Effector memory CD8-positive, alpha-beta T cell (primary cell): ENCODE results near the gene GAD1.
A peak's percentile ranks its signal among the peaks of the same experiment; 100 is the strongest.

Experiments used
- ATAC-seq: fragments of 150-1000 bp; cut with Tn5 transposase; replicated peaks from 2 replicates; pipeline ENCODE4 v1.10.0; 2021; ENCODE audit warnings: mild to moderate bottlenecking, moderate library complexity
- DNase-seq, 3 experiments: peaks; one replicate each; pipeline ENCODE4 v3.0.0; 2021
- H3K27ac Mint-ChIP-seq, 2 donors: one replicate each; pipeline ENCODE4 v1.8.0; 2022; ENCODE audit warnings: mild to moderate bottlenecking in 2 of 2, mixed read lengths in 2 of 2, moderate library complexity in 2 of 2
- H3K27me3 Mint-ChIP-seq, 2 donors: one replicate each; pipeline ENCODE4 v1.8.0; 2022; ENCODE audit warnings: mixed read lengths in 2 of 2
- H3K36me3 Mint-ChIP-seq: one replicate; pipeline ENCODE4 v1.8.0; 2022; ENCODE audit warnings: mild to moderate bottlenecking, moderate library complexity, mixed read lengths; ENCODE audit not compliant: insufficient read depth
- H3K4me1 Mint-ChIP-seq, 2 donors: one replicate each; pipeline ENCODE4 v1.8.0; 2022; ENCODE audit warnings: low read depth in 2 of 2, mixed read lengths in 2 of 2
- H3K4me3 Mint-ChIP-seq, 2 donors: one replicate each; pipeline ENCODE4 v1.8.0; 2022; ENCODE audit warnings: mild to moderate bottlenecking in 2 of 2, mixed read lengths in 2 of 2, moderate library complexity in 2 of 2
- H3K9me3 Mint-ChIP-seq, 2 donors: one replicate each; pipeline ENCODE4 v1.8.0; 2022; ENCODE audit warnings: mixed read lengths in 2 of 2
- total RNA-seq, 9 experiments: gene quantifications; one replicate each; lab custom pipeline; 2026; lab: John Stamatoyannopoulos, UW

Gene GAD1
- total RNA-seq = 0 to 1.3 (median 0.32) reads per million in 9 experiments

GRCh38 chr2:170816504-170817092, at the start of gene GAD1:
GAD1 (plus strand) TSS chr2:170816887; CDS start chr2:170818592, 1,705 bp downstream.
- Mint-ChIP-seq H3K27me3 (peaks cover 79 to 96% of the 10 kb centered on the region in 2 donors), H3K4me3 (peak within 1 kb of the TSS; percentile 76 to 80), H3K4me1 (peaks cover 34 to 37% of the 10 kb centered on the region in 2 donors), H3K9me3 (no peaks in the 10 kb centered on the region), H3K36me3 (peaks cover 17% of the 10 kb centered on the region), H3K27ac (no peak within 1 kb of the TSS)
- DNase-seq (no peak), ATAC-seq (peak; percentile 42)

GRCh38 chr2:170770008-170770605, 46.6 kb upstream of the GAD1 start, which contains the start of gene ERICH2:
ERICH2 (plus strand) TSS chr2:170770378; CDS start chr2:170770682, 304 bp downstream.
- H3K9me3 Mint-ChIP-seq = no peaks in the 10 kb centered on the region

GRCh38 chr2:170770606-170771420, 45.9 kb upstream of the GAD1 start:
- peaks cover 0 to 17% of the 10 kb centered on the region in 2 donors for H3K27me3 Mint-ChIP-seq

More at GRCh38 chr2:170770008-170770605, 46.6 kb upstream of the GAD1 start, which contains the start of gene ERICH2:
- Mint-ChIP-seq H3K4me1 (peaks cover 8 to 10% of the 10 kb centered on the region in 2 donors), H3K27me3 (peaks cover 2 to 15% of the 10 kb centered on the region in 2 donors), H3K27ac (peak within 1 kb of the TSS in 1 of 2 donors; percentile 55), H3K4me3 (peak within 1 kb of the TSS; percentile 85 to 90), H3K36me3 (no peaks in the 10 kb centered on the region)
- DNase-seq (peak; percentile 13 to 30 (median 24)), ATAC-seq (peak; percentile 53)

GRCh38 chr2:170771421-170771937, 45.2 kb upstream of the GAD1 start:
- H3K9me3 Mint-ChIP-seq = no peaks in the 10 kb centered on the region
- ATAC-seq (no peak), DNase-seq (no peak)
- H3K4me3 Mint-ChIP-seq = peak overlapping the region; percentile 85 to 90
- peaks cover 8 to 10% of the 10 kb centered on the region in 2 donors for H3K4me1 Mint-ChIP-seq
- no peaks in the 10 kb centered on the region for H3K36me3 Mint-ChIP-seq
- H3K27ac Mint-ChIP-seq = peak overlapping the region; percentile 44 to 55
- H3K27me3 Mint-ChIP-seq = peaks cover 0 to 17% of the 10 kb centered on the region in 2 donors

More at GRCh38 chr2:170770606-170771420, 45.9 kb upstream of the GAD1 start:
- peak; percentile 85 for ATAC-seq
- Mint-ChIP-seq H3K27ac (peak overlapping the region; percentile 44 to 55), H3K4me3 (peak overlapping the region; percentile 85 to 90), H3K9me3 (no peaks in the 10 kb centered on the region), H3K4me1 (peaks cover 8 to 10% of the 10 kb centered on the region in 2 donors), H3K36me3 (no peaks in the 10 kb centered on the region)
- peak; percentile 43 to 53 (median 53) for DNase-seq

GRCh38 chr2:170772295-170772694, 44.4 kb upstream of the GAD1 start:
- Mint-ChIP-seq H3K27me3 (peaks cover 0 to 17% of the 10 kb centered on the region in 2 donors), H3K36me3 (no peaks in the 10 kb centered on the region), H3K4me1 (peaks cover 8 to 10% of the 10 kb centered on the region in 2 donors), H3K27ac (no peak overlapping the region), H3K9me3 (no peaks in the 10 kb centered on the region), H3K4me3 (peak overlapping the region; percentile 85 to 90)
- no peak for ATAC-seq
- DNase-seq = no peak

- no peaks in the 10 kb centered on the region for H3K36me3 Mint-ChIP-seq
- DNase-seq (no peak), ATAC-seq (no peak)
- H3K4me1 Mint-ChIP-seq = peaks cover 8 to 10% of the 10 kb centered on the region in 2 donors
- no peaks in the 10 kb centered on the region for H3K9me3 Mint-ChIP-seq
- H3K4me3 Mint-ChIP-seq = no peak overlapping the region
- no peak overlapping the region for H3K27ac Mint-ChIP-seq
- peaks cover 0 to 17% of the 10 kb centered on the region in 2 donors for H3K27me3 Mint-ChIP-seq
Measured at GRCh38 chr2:170774074-170774473, 42.6 kb upstream of the GAD1 start.

GRCh38 chr2:170778900-170779299, 37.8 kb upstream of the GAD1 start:
- Mint-ChIP-seq H3K4me1 (no peaks in the 10 kb centered on the region), H3K27me3 (peaks cover 7 to 26% of the 10 kb centered on the region in 2 donors), H3K4me3 (no peak overlapping the region), H3K27ac (no peak overlapping the region), H3K36me3 (no peaks in the 10 kb centered on the region), H3K9me3 (no peaks in the 10 kb centered on the region)
- ATAC-seq = no peak
- DNase-seq = no peak

GRCh38 chr2:170779304-170779703, 37.4 kb upstream of the GAD1 start:
- no peak overlapping the region for H3K27ac Mint-ChIP-seq

GRCh38 chr2:170782673-170783072, 34.0 kb upstream of the GAD1 start:
- no peaks in the 10 kb centered on the region for H3K4me1 Mint-ChIP-seq
- H3K4me3 Mint-ChIP-seq = no peak overlapping the region
- no peaks in the 10 kb centered on the region for H3K9me3 Mint-ChIP-seq
- H3K36me3 Mint-ChIP-seq = no peaks in the 10 kb centered on the region
- peaks cover 16 to 38% of the 10 kb centered on the region in 2 donors for H3K27me3 Mint-ChIP-seq
- ATAC-seq (no peak), DNase-seq (no peak)
- no peak overlapping the region for H3K27ac Mint-ChIP-seq

More at GRCh38 chr2:170779304-170779703, 37.4 kb upstream of the GAD1 start:
- H3K4me1 Mint-ChIP-seq = no peaks in the 10 kb centered on the region
- H3K4me3 Mint-ChIP-seq = no peak overlapping the region
- peaks cover 7 to 30% of the 10 kb centered on the region in 2 donors for H3K27me3 Mint-ChIP-seq
- ATAC-seq = no peak
- no peaks in the 10 kb centered on the region for H3K36me3 Mint-ChIP-seq
- no peaks in the 10 kb centered on the region for H3K9me3 Mint-ChIP-seq
- no peak for DNase-seq

GRCh38 chr2:170783549-170783948, 33.1 kb upstream of the GAD1 start:
- Mint-ChIP-seq H3K4me1 (no peaks in the 10 kb centered on the region), H3K9me3 (no peaks in the 10 kb centered on the region), H3K36me3 (no peaks in the 10 kb centered on the region), H3K27me3 (peaks cover 19 to 40% of the 10 kb centered on the region in 2 donors), H3K27ac (no peak overlapping the region), H3K4me3 (no peak overlapping the region)
- DNase-seq (no peak), ATAC-seq (no peak)

- H3K27me3 Mint-ChIP-seq = peaks cover 17 to 20% of the 10 kb centered on the region in 2 donors
- DNase-seq = no peak
- H3K27ac Mint-ChIP-seq = no peak overlapping the region
- no peak overlapping the region for H3K4me3 Mint-ChIP-seq
- no peaks in the 10 kb centered on the region for H3K36me3 Mint-ChIP-seq
- no peaks in the 10 kb centered on the region for H3K4me1 Mint-ChIP-seq
- no peaks in the 10 kb centered on the region for H3K9me3 Mint-ChIP-seq
- ATAC-seq = no peak
Measured at GRCh38 chr2:170798996-170799395, 17.7 kb upstream of the GAD1 start.

- H3K4me1 Mint-ChIP-seq = no peaks in the 10 kb centered on the region
- ATAC-seq = no peak
- H3K27me3 Mint-ChIP-seq = peaks cover 13 to 17% of the 10 kb centered on the region in 2 donors
- H3K4me3 Mint-ChIP-seq = no peak overlapping the region
- no peak for DNase-seq
- no peaks in the 10 kb centered on the region for H3K36me3 Mint-ChIP-seq
- no peak overlapping the region for H3K27ac Mint-ChIP-seq
- no peaks in the 10 kb centered on the region for H3K9me3 Mint-ChIP-seq
Measured at GRCh38 chr2:170806548-170806947, 10.1 kb upstream of the GAD1 start.
